Suprapubic skin (tissue), 4 donors: Measurements from ENCODE around the gene ENPP7.

ENCODE experiments used
- EP300 ChIP-seq: sonication (generic); formaldehyde crosslinking; IDR thresholded peaks from one replicate; pipeline ENCODE4 v1.6.1; 2017; ENCODE audit warnings: antibody characterized with exemption
- POLR2A ChIP-seq, 2 donors: fragments of 450-650 bp; IDR thresholded peaks; one replicate each; pipeline ENCODE4 v1.6.1; 2017; ENCODE audit warnings: antibody characterized with exemption in 2 of 2, mild to moderate bottlenecking in 2 of 2, moderate library complexity in 2 of 2
- POLR2AphosphoS5 ChIP-seq, 3 donors: sonication (generic); formaldehyde crosslinking; IDR thresholded peaks; one replicate each; pipeline ENCODE4 v1.6.1; 2017; ENCODE audit warnings: antibody characterized with exemption in 3 of 3
- TF ChIP-seq, protein P1 (sequence below), 2 donors: fragments of 200-600 bp in 1 of 2; fragments of 450-650 bp in 1 of 2; sonication (generic) in 1 of 2; IDR thresholded peaks; one replicate each; pipeline ENCODE4 v1.5.1; 2016 to 2019; ENCODE audit warnings: antibody characterized with exemption in 2 of 2, mild to moderate bottlenecking in 1 of 2, moderate library complexity in 1 of 2

DNA sequence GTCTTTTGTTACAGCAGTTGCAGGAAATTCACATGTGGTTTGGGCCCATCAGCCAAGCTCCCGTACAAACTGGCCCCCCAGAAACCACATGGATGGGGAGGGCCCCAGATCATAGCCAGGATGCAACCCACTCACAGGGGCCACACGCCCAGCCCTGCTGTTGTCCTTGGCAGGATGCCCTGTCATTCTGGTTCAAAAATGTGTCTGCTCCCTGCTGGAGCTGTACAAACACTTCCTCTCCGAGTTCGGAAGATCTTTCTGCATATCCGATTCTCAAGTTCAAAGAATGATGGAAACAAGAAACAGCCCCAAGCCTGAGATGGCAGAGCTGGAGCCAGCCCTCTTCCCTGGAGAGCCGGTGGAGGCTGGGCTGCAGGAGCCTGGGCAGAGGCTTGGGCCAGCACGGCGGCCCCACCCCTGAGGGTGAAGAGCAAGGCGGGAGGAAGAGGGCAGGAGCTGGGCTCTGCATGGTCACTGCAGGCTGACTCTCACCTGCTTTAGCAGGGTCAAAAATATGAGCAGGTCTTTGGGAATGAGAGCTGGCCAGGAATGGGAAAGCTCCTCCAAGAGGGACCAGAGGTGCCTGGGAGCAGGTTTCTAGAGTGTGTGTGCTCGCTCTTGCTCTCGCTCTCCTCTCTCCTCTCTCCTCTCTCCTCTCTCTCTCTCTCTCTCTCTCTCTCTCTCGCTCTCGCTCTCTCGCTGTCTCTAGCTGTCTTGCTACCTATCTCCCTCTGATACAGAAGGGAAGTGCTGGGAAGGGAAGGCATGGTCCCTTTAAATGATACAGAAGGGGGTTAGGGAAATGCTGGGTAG lies 34.7 kb upstream of the ENPP7 start:
- TF ChIP-seq, protein P1, sequence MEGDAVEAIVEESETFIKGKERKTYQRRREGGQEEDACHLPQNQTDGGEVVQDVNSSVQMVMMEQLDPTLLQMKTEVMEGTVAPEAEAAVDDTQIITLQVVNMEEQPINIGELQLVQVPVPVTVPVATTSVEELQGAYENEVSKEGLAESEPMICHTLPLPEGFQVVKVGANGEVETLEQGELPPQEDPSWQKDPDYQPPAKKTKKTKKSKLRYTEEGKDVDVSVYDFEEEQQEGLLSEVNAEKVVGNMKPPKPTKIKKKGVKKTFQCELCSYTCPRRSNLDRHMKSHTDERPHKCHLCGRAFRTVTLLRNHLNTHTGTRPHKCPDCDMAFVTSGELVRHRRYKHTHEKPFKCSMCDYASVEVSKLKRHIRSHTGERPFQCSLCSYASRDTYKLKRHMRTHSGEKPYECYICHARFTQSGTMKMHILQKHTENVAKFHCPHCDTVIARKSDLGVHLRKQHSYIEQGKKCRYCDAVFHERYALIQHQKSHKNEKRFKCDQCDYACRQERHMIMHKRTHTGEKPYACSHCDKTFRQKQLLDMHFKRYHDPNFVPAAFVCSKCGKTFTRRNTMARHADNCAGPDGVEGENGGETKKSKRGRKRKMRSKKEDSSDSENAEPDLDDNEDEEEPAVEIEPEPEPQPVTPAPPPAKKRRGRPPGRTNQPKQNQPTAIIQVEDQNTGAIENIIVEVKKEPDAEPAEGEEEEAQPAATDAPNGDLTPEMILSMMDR (IDR thresholded peaks at IDR 0.05) = no peak
- TF ChIP-seq POLR2AphosphoS5 (IDR thresholded peaks at IDR 0.05) (no peak), POLR2A (IDR thresholded peaks at IDR 0.05) (no peak), EP300 (no peak)
